Lower leg skin (tissue), 3 donors: ENCODE measurements around the gene FBXW5.

ENCODE experiments used
- CTCF ChIP-seq, 3 donors: fragments of 450-650 bp; IDR thresholded peaks; one replicate each; pipeline ENCODE4 v1.5.1; 2016; ENCODE audit warnings: antibody characterized with exemption in 3 of 3, mild to moderate bottlenecking in 3 of 3, moderate library complexity in 2 of 3
- POLR2A ChIP-seq, 2 donors: fragments of 450-650 bp; IDR thresholded peaks; one replicate each; pipeline ENCODE4 v1.6.1; 2016 to 2017; ENCODE audit warnings: antibody characterized with exemption in 2 of 2, mild to moderate bottlenecking in 1 of 2, moderate library complexity in 1 of 2

- TF ChIP-seq POLR2A (IDR thresholded peaks at IDR 0.05) (no peak), CTCF (IDR thresholded peaks at IDR 0.05) (no peak)
Observed at GRCh38 chr9:136926749-136927148, 17.8 kb downstream of the FBXW5 start.
